IMR-90 (cell line): ENCODE data around the gene ZNF410. TPM values are rescaled to one million over a fixed set of nuclear protein-coding genes. Genes with fewer than 3 reads are reported as not detected.

ENCODE experiments used
- ATAC-seq: fragments of 200-7000 bp; cut with Tn5 transposase; 2 replicates; pipeline ENCODE4 v1.9.1; 2020; ENCODE audit warnings: low read depth, mild to moderate bottlenecking, moderate library complexity
- BruUV-seq: library from RNA; stranded (reverse); fragments of 400-500 nt; replicated peaks from 2 replicates; lab custom pipeline; 2021; lab: Mats Ljungman, UMichigan
- CTCF ChIA-PET: fragments of 300-600 bp; formaldehyde crosslinking; extraction: SDS; loops from one replicate; lab custom pipeline; 2021; ENCODE audit warnings: antibody characterized with exemption; lab: Yijun Ruan, JAX
- POLR2A ChIA-PET: fragments of 300-600 bp; sonication (Branson Sonifier 250); formaldehyde crosslinking; loops from one replicate; lab custom pipeline; 2022; ENCODE audit warnings: antibody characterized with exemption; ENCODE audit not compliant: unreplicated experiment; lab: Charles Lee
- DNase-seq: peaks from one replicate; pipeline ENCODE4 v3.0.0; 2013
- H2AFZ ChIP-seq: replicated peaks from 2 replicates; pipeline ENCODE3; 2013; ENCODE audit warnings: low read length, mild to moderate bottlenecking; ENCODE audit not compliant: poor library complexity
- H2AK5ac ChIP-seq: 2 replicates; pipeline ENCODE4 v1.6.1; 2013; ENCODE audit warnings: low read depth, low read length, inconsistent platforms
- H2AK9ac ChIP-seq: replicated peaks from 2 replicates; pipeline ENCODE3; 2013; ENCODE audit warnings: mild to moderate bottlenecking, low read depth, low read length, moderate library complexity; ENCODE audit not compliant: poor library complexity
- H2BK120ac ChIP-seq: 2 replicates; pipeline ENCODE4 v1.6.1; 2013; ENCODE audit warnings: low read depth, low read length, inconsistent platforms
- H2BK15ac ChIP-seq: 3 replicates; pipeline ENCODE4 v1.6.1; 2013; ENCODE audit warnings: low read depth, low read length, inconsistent platforms
- H2BK20ac ChIP-seq: 2 replicates; pipeline ENCODE4 v1.6.1; 2013; ENCODE audit warnings: low read depth, mild to moderate bottlenecking, inconsistent platforms, low read length, moderate library complexity
- H2BK5ac ChIP-seq: 2 replicates; pipeline ENCODE4 v1.6.1; 2013; ENCODE audit warnings: mild to moderate bottlenecking, low read depth, low read length, inconsistent platforms; ENCODE audit not compliant: poor library complexity, severe bottlenecking
- H3K14ac ChIP-seq: replicated peaks from 2 replicates; pipeline ENCODE4 v1.6.1; 2013; ENCODE audit warnings: low read depth, low read length, inconsistent platforms
- H3K18ac ChIP-seq: 2 replicates; pipeline ENCODE4 v1.6.1; 2013; ENCODE audit warnings: low read depth, low read length, control low read depth
- H3K23ac ChIP-seq: 2 replicates; pipeline ENCODE4 v1.6.1; 2013; ENCODE audit warnings: low read depth, low read length, inconsistent platforms
- H3K27ac ChIP-seq: 2 replicates; pipeline ENCODE4 v1.5.1; 2013; ENCODE audit warnings: mild to moderate bottlenecking, control low read depth, low read length; ENCODE audit not compliant: insufficient read depth
- H3K27me3 ChIP-seq: 2 replicates; pipeline ENCODE4 v1.6.1; 2013; ENCODE audit warnings: low read length; ENCODE audit not compliant: control insufficient read depth, insufficient read depth
- H3K36me3 ChIP-seq: 2 replicates; pipeline ENCODE4 v1.6.1; 2013; ENCODE audit warnings: low read length, mixed read lengths; ENCODE audit not compliant: control insufficient read depth, insufficient read depth
- H3K4ac ChIP-seq: 2 replicates; pipeline ENCODE4 v1.6.1; 2013; ENCODE audit warnings: low read depth, low read length, inconsistent platforms
- H3K4me1 ChIP-seq: 2 replicates; pipeline ENCODE4 v1.6.1; 2013; ENCODE audit warnings: low read length, mixed read lengths; ENCODE audit not compliant: control insufficient read depth, insufficient read depth
- H3K4me2 ChIP-seq: 2 replicates; pipeline ENCODE4 v1.6.1; 2013; ENCODE audit warnings: low read depth, mild to moderate bottlenecking, control low read depth, low read length, moderate library complexity
- H3K4me3 ChIP-seq: 2 replicates; pipeline ENCODE4 v1.5.1; 2013; ENCODE audit warnings: low read depth, mild to moderate bottlenecking, control low read depth, low read length, moderate library complexity; ENCODE audit not compliant: insufficient read depth
- H3K56ac ChIP-seq: 2 replicates; pipeline ENCODE4 v1.6.1; 2013; ENCODE audit warnings: low read length, inconsistent platforms; ENCODE audit not compliant: insufficient read depth; ENCODE audit errors: extremely low read depth
- H3K79me1 ChIP-seq, 2 experiments: 2 replicates each; pipeline ENCODE4 v1.6.1; 2013; ENCODE audit warnings: low read length in 2 of 2, inconsistent platforms in 1 of 2, low read depth in 1 of 2
- H3K9ac ChIP-seq: 2 replicates; pipeline ENCODE4 v1.6.1; 2013; ENCODE audit warnings: low read depth, low read length, control low read depth
- H3K9me1 ChIP-seq: 2 replicates; pipeline ENCODE4 v1.6.1; 2013; ENCODE audit warnings: low read length, inconsistent platforms; ENCODE audit not compliant: insufficient read depth
- H3K9me3 ChIP-seq: 2 replicates; pipeline ENCODE4 v1.6.1; 2013; ENCODE audit warnings: low read length; ENCODE audit not compliant: control insufficient read depth, insufficient read depth
- H4K20me1 ChIP-seq: 2 replicates; pipeline ENCODE4 v1.6.1; 2013; ENCODE audit warnings: low read length, inconsistent platforms; ENCODE audit not compliant: insufficient read depth
- H4K5ac ChIP-seq: 2 replicates; pipeline ENCODE4 v1.6.1; 2013; ENCODE audit warnings: mild to moderate bottlenecking, low read depth, low read length, control low read depth
- H4K8ac ChIP-seq, 2 experiments: 2 replicates each; pipeline ENCODE4 v1.6.1; 2013; ENCODE audit warnings: low read depth in 2 of 2, low read length in 2 of 2, control low read depth in 1 of 2, inconsistent platforms in 1 of 2
- H4K91ac ChIP-seq: 2 replicates; pipeline ENCODE4 v1.6.1; 2013; ENCODE audit warnings: low read depth, low read length, inconsistent platforms; ENCODE audit not compliant: insufficient read depth
- ELK1 ChIP-seq: fragments of 150-350 bp; IDR thresholded peaks from 2 replicates; pipeline ENCODE4 v1.6.1; 2016; ENCODE audit warnings: low read depth, mild to moderate bottlenecking, low read length, moderate library complexity, borderline replicate concordance
- FOS ChIP-seq: fragments of 150-350 bp; IDR thresholded peaks from 2 replicates; pipeline ENCODE4 v1.6.1; 2016; ENCODE audit warnings: low read depth, low read length
- MAFK ChIP-seq: IDR thresholded peaks from 2 replicates; pipeline ENCODE4 v1.6.1; 2012; ENCODE audit warnings: low read depth, low read length, improper control_type of control experiment
- MAZ ChIP-seq: IDR thresholded peaks from 2 replicates; pipeline ENCODE4 v1.6.1; 2012; ENCODE audit warnings: low read depth, mild to moderate bottlenecking, low read length, improper control_type of control experiment, moderate library complexity, borderline replicate concordance
- MXI1 ChIP-seq: IDR thresholded peaks from 2 replicates; pipeline ENCODE4 v1.6.1; 2012; ENCODE audit warnings: low read depth, mild to moderate bottlenecking, low read length, moderate library complexity, borderline replicate concordance
- RCOR1 ChIP-seq: IDR thresholded peaks from 2 replicates; pipeline ENCODE4 v1.6.1; 2012; ENCODE audit warnings: mild to moderate bottlenecking, low read length, improper control_type of control experiment; ENCODE audit not compliant: insufficient replicate concordance
- SMC3 ChIP-seq: fragments of 150-350 bp; IDR thresholded peaks from 2 replicates; pipeline ENCODE4 v1.6.1; 2016; ENCODE audit warnings: low read depth, mild to moderate bottlenecking, antibody characterized with exemption, low read length, moderate library complexity
- dilution Hi-C: fragments of 300-500 bp; cut with HindIII; formaldehyde crosslinking; loops from one replicate; pipeline ENCODE4 v1.14.3; 2018; ENCODE audit warnings: low sequenced_read_pairs; ENCODE audit not compliant: unreplicated experiment
- in situ Hi-C: fragments of 300-500 bp; cut with MboI; formaldehyde crosslinking; loops from 3 replicates; pipeline ENCODE4 v1.14.3; 2019; ENCODE audit warnings: low sequenced_read_pairs, inconsistent platforms, mixed read lengths
- intact Hi-C: fragments of 100-400 bp; cut with micrococcal nuclease; formaldehyde crosslinking; loops from 2 replicates; pipeline ENCODE4 v1.10.0; 2022
- polyA plus RNA-seq, 3 experiments: library from polyadenylated mRNA; depleted of rRNA; stranded (reverse); fragments of >200 nt; gene quantifications; 2 replicates each; pipeline ENCODE4 v1.2.3, GENCODE V29; 2012; ENCODE audit warnings: low replicate concordance in 1 of 3
- total RNA-seq: library from RNA; depleted of rRNA; stranded (reverse); fragments of >200 nt; gene quantifications from 2 replicates; pipeline ENCODE4 v1.2.3, GENCODE V29; 2012

Gene ZNF410
- total and polyA plus RNA-seq, 2 of the 4 experiments (the other 2 are of a cell fraction): 27.9 to 89.1 TPM

- Histone ChIP-seq H4K5ac (no peak overlapping the region), H2AFZ (no peak overlapping the region), H2BK15ac (no peak overlapping the region), H2AK5ac (no peak overlapping the region), H4K20me1 (no peaks in the 10 kb centered on the region), H3K4me3 (no peak overlapping the region), H3K9me3 (no peaks in the 10 kb centered on the region), H2BK20ac (no peak overlapping the region), H3K27ac (no peak overlapping the region), H4K8ac (no peak overlapping the region), H3K4ac (no peak overlapping the region), H2BK120ac (no peak overlapping the region), H3K79me1 (peaks cover 5 to 6% of the 10 kb centered on the region in 2 experiments; a peak in 3 of 4 replicates), H2BK5ac (no peak overlapping the region), H3K27me3 (no peaks in the 10 kb centered on the region), H3K4me1 (no peaks in the 10 kb centered on the region), H3K18ac (no peak overlapping the region), H3K9me1 (peaks cover 4% of the 10 kb centered on the region; the same call in 1 of the 2 replicates), H3K9ac (no peak overlapping the region), H3K56ac (no peak overlapping the region), H2AK9ac (no peak overlapping the region), H3K36me3 (peaks cover 53% of the 10 kb centered on the region), H4K91ac (no peak overlapping the region), H3K23ac (no peak overlapping the region), H3K4me2 (no peak overlapping the region), H3K14ac (no peak overlapping the region)
- no peak for TF ChIP-seq MAFK
- no peak for TF ChIP-seq MAZ
- TF ChIP-seq ELK1: no peak
- no peak for TF ChIP-seq MXI1
- TF ChIP-seq FOS: no peak
- TF ChIP-seq SMC3: no peak
- no peak for TF ChIP-seq RCOR1
- intact Hi-C loops (no loop called here), in situ Hi-C loops (no loop called here), dilution Hi-C loops (no loop called here)
- DNase-seq (no peak), ATAC-seq (no peak)
- ChIA-PET POLR2A (no interaction called here), CTCF (no interaction called here)
- BruUV-seq: no TSS peak
These were observed 71.9 kb downstream of the ZNF410 start for GRCh38 chr14:73958591-73958990.
